Daoy (cell line): ENCODE measurements around the gene CALD1. TPM values are rescaled to one million over a fixed set of nuclear protein-coding genes. Genes with fewer than 3 reads are reported as not detected.
A peak's percentile ranks its signal among the peaks of the same experiment; 100 is the strongest.

Experiments used
- DNase-seq: peaks from one replicate; pipeline ENCODE4 v3.0.0-alpha.2; 2015; ENCODE audit warnings: low read depth
- total RNA-seq: library from RNA; depleted of rRNA; stranded (reverse); fragments of >200 nt; shearing (Covaris generic); gene quantifications from 2 replicates; pipeline ENCODE4 v1.2.3, GENCODE V29; 2014

CALD1 gene
- total RNA-seq, 1 experiment from 2014 or later: 284 TPM

GRCh38 chr7:134894928-134895327, 115.5 kb downstream of the CALD1 start:
- no peak for DNase-seq

DNA sequence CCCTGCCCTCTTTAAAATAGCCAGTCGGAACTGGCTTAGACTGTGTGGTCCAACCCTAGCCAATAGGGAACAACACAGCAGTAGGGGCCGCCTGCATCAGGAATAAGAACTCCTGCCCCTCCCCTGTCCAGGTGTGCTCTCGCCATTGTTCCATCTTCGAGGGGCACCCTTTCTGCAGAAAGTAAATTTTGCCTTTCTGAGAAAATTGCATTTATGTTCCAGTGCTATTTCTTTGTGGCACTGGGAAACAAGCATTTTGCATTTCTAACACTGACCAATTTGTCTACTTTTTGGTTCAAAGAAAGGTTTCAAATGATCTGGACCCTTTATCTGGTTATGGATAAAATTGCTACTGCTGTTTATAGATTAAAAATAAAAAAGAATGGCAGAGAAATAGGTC, 116.6 kb downstream of the CALD1 start:
- DNase-seq: no peak

DNA sequence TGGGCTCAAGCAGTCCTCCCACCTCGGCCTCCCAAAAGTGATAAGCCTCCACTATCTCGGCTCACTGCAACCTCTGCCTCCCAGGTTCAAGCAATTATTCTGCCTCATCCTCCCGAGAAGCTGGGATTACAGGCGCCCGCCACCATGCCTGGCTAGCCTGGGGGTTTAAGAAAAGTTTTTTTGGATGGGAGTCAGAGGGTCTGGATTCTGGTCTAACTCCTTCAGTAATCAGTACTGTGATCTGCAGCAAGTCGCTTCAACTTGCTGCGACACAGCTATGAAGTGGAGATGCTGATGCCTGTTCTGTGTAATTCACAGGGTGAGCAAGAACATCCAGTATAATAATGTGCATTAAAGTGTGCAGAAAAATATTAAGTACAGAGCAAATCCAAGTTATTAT, 118.5 kb downstream of the CALD1 start:
- DNase-seq: no peak

DNA sequence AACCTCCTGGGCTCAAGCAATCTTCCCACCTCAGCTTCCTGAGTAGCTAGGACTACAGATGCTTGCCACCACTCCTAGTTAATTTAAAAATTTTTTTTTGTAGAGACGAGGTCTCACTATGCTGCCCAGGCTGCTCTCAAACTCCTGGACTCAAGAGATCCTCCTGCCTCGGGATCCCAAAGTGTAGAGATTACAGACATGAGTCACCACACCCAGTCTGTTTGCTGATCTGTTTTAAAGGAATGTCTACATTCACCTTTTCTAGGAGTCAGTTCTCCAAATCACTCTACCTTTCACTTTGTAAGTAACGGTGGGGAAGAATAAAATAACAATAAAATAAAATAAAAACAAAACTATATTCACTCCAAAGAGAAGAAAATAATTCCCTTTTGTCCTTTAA, 120.3 kb downstream of the CALD1 start:
- DNase-seq: peak; percentile 85

DNA sequence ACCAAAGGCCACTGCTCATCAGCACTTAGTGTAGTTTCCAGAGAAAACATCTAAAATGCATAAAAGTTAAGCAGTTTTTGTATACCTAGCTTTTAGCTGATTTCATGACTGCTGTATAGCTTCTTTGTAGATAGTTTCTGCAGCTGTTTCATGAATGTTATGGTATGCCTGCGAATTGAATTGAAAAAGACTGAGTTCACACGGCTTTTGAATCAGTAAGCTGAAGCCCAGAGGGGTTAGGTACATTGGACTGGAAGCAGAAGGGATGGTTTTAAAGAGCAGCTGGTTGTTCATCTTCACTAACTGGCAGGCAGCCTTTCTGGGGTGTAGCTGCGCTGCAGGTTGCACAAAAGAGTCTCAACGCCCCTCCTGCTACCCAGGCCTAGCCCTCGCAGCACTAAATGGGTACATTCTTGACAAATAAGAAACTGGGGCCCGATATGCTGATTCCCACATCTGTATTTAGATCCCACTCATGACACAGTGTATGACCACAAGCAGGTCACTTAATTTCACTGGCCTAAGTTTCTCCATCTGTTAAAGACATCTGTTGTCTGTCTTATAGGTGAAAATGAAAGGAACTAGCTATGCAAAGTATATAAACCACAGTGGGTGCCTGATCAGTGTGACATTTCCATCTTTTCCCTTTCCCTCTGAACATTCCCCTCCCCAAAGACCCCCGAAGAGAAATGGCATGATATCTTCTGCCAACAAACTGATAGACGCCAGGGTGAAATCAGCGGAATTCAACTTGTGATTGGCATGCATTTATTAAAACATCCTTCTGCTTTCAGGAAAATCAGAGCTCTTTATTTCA, 120.9 kb downstream of the CALD1 start:
- DNase-seq: no peak

DNA sequence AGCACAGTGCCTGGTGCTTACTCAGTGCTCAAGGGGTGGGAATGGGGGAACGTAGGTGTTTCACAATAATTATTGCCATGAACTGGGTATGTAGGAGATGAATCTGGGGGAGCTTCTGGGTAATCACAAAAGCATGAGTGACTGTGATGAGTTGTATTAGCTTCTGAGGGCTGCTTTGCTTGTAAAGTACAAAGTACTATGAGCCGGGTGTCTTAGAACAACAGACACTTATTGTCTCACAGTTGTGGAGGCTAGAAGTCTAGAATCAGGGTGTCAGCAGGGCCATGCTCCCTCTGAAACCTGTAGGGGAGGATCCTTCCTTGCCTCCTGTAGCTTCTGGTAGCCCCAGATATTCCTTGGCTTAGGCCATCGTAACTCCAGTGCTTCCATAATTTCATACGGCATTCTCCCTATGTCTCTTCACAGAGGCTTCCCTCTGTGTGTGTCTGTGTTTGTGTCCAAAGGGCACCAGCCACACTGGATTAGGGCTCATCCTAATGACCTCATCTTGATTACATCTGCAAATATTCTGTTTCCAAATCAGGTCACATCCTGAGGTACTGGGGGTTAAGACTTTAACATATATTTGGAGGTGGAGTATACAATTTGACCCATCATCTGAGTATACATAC, 122.1 kb downstream of the CALD1 start:
- DNase-seq: no peak

DNA sequence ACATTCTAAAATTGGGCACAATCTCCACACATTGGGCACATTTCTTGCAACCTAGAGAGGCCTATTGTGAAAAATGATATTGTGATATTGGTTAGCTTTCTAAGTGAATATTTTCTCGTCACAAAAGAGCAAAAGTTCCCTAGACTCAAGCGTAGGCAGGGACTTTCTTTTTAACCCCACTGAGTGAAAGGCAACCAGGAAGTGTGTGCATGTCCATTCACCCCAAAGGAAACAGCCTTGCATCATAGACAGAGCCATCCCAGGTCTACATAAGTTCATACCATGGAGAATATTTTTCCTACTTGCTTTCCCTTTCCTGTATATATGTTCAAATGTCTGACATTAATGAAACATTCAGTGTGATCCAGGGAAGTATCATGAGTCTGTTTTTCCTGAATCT, 122.6 kb downstream of the CALD1 start:
- DNase-seq: no peak

- DNase-seq: no peak
These were observed 123.8 kb downstream of the CALD1 start for GRCh38 chr7:134903073-134903790.

GRCh38 chr7:134905375-134905774, 125.9 kb downstream of the CALD1 start:
- DNase-seq: peak; percentile 82

DNA sequence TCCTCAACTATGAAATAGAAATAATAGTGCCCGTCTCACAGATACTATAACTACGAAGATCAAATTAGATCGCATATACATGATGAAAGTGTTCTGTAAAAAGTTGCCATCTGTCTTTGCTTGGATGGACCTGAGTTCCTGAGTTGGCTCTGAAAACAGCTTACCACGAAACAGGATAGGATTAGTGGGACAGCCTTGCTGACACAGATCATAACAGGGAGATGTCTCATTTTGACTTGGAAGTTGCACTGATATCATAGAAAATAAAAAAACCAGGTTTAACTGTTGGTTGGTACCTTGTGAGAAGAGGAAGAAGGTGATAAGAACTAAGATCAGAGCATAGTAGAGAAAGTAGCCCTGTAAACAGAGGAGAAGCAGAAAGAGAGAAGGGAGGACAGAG, 127.6 kb downstream of the CALD1 start:
- no peak for DNase-seq

GRCh38 chr7:134907639-134908038, 128.2 kb downstream of the CALD1 start:
- no peak for DNase-seq

GRCh38 chr7:134908289-134908688, 128.9 kb downstream of the CALD1 start:
- peak; percentile 34 for DNase-seq

DNA sequence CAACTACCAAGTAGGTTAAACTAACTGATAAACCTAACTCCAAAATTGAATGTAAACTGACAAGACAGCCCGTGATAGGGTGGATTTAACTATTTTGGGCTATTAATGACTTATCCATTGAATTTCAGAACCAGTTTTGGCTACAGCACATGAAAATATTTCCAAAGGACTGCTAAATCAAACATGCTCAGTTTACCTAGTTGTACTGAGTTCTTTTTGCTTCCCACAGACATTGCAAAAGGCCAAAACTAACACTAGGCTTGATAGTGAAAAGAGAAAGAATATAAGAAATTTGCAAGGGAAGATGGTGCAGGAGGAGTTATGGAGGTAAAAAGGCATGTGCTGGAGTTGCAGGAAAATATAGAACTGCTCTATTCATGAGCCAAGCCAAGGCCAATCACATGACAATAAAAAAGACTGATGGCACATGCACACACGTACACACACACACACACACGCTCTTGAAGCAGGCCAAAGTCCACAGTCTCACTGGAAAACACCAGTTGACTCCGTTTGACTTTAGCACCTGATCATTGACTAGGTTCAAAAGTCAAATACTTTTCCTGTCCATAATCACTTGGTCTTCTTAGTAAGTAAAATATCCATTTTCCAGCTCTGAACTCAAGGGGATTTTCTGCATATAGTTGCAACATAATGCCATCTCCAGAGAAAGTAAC, 130.9 kb downstream of the CALD1 start:
- DNase-seq: no peak

GRCh38 chr7:134910968-134911367, 131.5 kb downstream of the CALD1 start:
- DNase-seq: no peak

DNA sequence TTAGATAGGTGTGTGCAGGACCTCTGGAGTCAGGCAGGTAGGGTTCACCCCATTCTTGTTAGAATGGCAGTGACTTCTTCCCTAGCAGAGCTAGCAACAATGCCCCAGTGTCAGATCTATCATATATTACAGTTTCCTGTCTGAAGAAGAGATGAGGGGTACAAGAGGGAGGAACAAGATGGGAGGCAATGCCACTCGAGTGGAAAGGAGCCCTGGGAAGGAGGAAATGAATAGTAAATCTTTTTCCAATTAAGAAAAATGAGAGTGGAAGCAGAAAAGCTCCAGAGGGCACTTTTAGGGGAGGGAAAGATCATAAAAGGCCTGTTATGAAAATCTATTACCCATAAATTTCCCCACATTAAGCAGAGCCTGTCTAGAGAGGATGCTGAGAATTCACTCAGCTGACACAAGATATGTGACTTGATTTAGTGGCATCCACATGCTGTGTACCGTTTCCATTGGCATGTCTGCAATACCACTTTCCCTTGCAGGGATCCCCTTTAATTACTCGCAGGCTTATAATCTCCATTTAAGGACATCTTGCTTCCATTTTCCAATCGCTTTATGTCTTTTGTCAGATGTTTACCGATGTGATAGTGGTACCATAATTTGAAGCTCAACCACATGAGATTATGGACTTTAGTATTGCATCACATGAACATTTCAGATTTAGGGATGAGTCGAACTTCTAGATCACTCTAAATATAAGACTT, 136.9 kb downstream of the CALD1 start:
- DNase-seq: no peak

DNA sequence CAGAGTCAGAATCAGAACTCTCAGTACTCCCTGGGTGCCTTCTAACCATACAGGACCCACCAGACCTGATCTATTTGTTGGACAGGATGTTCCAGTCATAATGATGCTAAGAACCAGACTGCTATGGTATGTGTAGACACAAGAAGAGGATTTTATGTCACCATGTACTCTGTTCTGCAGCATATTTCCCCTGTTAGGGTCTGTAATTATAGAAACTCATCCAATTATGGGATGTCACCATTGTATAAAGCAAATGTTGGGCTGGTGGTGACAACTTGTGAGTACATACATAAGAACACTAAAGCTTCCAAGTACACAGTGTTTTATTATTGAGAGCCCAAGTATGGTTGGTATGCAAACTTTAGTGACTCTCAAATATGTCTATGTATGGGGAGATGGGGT, 139.8 kb downstream of the CALD1 start:
- no peak for DNase-seq

DNA sequence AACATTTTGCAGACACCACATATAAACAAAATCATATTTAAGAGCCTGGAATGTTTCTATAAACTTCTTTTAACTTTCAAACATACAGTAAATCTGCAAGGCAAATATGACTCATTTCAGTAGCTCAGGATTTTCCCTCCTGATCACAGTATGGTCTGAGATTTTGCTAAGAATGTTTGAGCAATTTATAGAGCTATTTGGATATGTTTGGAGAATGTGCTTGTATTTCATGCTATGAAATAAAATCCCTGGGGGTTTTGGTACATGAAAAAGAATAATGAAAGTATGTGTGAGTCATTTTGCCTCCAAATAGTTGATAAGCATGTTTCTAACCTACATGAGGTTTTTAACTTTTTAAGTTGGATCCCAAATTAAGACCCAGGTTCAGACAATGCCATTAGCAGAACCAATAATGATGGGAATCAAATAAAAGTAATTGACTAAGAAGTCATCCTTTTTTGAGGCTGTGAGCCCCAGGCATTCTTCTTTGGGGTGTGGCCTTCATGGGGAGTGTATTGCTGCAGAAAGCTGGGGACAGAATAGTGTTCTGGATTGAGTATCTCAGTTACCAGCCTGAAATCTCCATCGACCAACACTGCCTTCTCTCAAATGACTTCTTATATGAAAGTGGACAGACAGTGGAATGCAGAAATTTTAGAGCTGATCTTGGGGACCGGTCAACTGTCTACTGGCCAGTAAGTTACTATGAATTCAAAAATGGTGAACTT, 140.8 kb downstream of the CALD1 start:
- DNase-seq: peak; percentile 64

GRCh38 chr7:134922720-134923704, 143.6 kb downstream of the CALD1 start:
- no peak for DNase-seq

- DNase-seq: no peak
These were observed 146.3 kb downstream of the CALD1 start for GRCh38 chr7:134925766-134926165.

DNA sequence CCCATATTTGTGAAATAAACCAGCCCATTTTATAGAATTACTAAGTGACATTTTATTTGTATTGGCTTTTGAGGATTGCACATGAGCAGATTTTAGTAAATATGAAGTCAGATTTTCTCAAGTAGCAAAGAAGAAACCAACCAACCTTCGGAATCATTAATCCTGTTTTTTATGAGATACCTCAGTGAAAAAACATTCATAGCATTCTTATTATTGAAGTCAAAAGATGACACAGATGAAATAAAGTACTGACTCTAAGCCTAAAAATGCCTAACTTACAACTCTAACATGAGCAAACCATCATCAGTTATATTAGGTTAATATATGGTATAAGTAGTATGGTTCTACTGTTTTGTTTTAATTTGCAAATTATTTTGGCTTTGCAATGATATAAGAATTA, 147.0 kb downstream of the CALD1 start:
- no peak for DNase-seq
